Muscle layer of colon (tissue), 2 donors: Measurements from ENCODE around the gene CCDC9B.

Experiments
- H3K27ac ChIP-seq: one replicate; pipeline ENCODE4 v1.7.0; 2013; ENCODE audit warnings: low read depth, mild to moderate bottlenecking, low read length, moderate library complexity
- H3K27me3 ChIP-seq, 2 donors: one replicate each; pipeline ENCODE4 v1.7.0; 2013; ENCODE audit warnings: low read length in 2 of 2, mild to moderate bottlenecking in 2 of 2; ENCODE audit not compliant: insufficient read depth in 2 of 2, control insufficient read depth in 1 of 2
- H3K36me3 ChIP-seq: one replicate; pipeline ENCODE4 v1.7.0; 2013; ENCODE audit warnings: mild to moderate bottlenecking, low read length; ENCODE audit not compliant: insufficient read depth
- H3K4me1 ChIP-seq: one replicate; pipeline ENCODE4 v1.7.0; 2013; ENCODE audit warnings: mild to moderate bottlenecking, low read length; ENCODE audit not compliant: insufficient read depth
- H3K4me3 ChIP-seq, 2 donors: one replicate each; pipeline ENCODE4 v1.7.0; 2013; ENCODE audit warnings: low read length in 2 of 2, low read depth in 1 of 2, mild to moderate bottlenecking in 1 of 2, moderate library complexity in 1 of 2
- H3K9ac ChIP-seq: one replicate; pipeline ENCODE4 v1.7.0; 2013; ENCODE audit warnings: low read length
- H3K9me3 ChIP-seq: one replicate; pipeline ENCODE4 v1.7.0; 2013; ENCODE audit warnings: mild to moderate bottlenecking, low read length
- donor health status: abdominal sarcoma.
- donor health status: Adenocarcinoma of cecum.

The CCDC9B gene

DNA sequence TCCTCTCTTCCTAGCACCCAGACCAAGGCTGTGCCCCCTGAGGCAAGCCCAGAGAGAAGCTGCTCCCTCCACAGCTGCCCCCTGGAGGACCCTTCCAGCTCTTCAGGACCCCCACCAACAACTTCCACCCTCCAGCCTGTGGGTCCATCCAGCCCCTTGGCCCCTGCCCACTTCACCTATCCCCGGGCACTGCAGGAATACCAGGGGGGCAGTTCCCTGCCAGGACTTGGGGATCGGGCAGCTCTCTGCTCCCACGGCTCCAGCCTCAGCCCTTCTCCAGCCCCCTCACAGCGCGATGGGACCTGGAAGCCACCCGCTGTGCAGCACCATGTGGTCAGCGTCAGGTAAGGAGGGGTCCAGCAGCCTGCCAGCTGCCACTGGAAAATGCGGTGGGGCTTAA is 22.9 kb upstream of the CCDC9B start:
- Histone ChIP-seq H3K27me3 (peaks cover 0 to 5% of the 10 kb centered on the region in 2 donors), H3K9me3 (no peaks in the 10 kb centered on the region), H3K9ac (no peak overlapping the region), H3K36me3 (no peaks in the 10 kb centered on the region), H3K4me3 (no peak overlapping the region), H3K4me1 (peaks cover 20% of the 10 kb centered on the region), H3K27ac (no peak overlapping the region)

DNA sequence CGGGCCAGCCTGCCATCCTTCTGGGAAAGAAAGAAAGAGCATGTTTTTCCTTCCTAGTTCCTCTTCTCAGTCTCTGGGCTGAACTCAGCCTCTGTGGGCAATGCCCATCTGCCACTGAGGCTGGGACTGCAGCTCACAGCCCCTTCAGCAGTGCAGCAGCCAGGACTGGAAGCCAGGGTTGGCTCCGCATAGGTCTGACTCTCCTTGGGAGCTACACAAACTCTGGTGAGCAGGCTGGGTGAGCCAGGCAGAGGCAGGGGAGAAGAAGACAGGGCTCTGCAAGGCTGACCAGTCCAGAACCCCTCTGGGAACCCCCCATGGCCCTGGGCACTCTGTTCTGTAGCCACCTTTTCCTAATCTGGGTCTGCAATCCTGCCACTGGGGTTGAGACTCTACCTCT is 20.9 kb upstream of the CCDC9B start:
- Histone ChIP-seq H3K9ac (no peak overlapping the region), H3K4me1 (peaks cover 3% of the 10 kb centered on the region), H3K27ac (no peak overlapping the region), H3K27me3 (peaks cover 0 to 7% of the 10 kb centered on the region in 2 donors), H3K36me3 (no peaks in the 10 kb centered on the region), H3K4me3 (no peak overlapping the region), H3K9me3 (no peaks in the 10 kb centered on the region)

DNA sequence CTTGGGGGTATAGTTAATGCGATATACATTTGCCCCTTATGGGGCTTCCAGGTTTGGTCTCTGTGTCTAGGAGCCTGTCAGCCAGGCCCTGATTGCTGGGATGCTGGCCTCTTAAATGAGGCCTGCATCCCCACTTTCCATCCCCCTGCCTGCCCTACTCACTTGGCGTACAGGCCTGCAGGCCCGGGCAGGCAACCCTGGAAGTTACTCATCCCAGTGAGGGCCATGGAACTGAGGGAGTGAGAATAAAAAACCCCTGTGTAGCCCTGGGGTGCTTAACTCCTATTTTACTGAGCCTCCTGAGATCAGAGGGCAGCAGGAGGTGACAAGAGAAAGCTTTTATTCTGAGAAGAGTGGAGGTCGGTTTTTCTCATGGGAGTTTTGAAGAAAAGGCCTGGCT is 19.3 kb upstream of the CCDC9B start:
- no peaks in the 10 kb centered on the region for H3K4me1 ChIP-seq
- H3K27ac ChIP-seq = no peak overlapping the region
- H3K27me3 ChIP-seq = peaks cover 0 to 7% of the 10 kb centered on the region in 2 donors
- H3K4me3 ChIP-seq = no peak overlapping the region
- no peaks in the 10 kb centered on the region for H3K36me3 ChIP-seq
- H3K9me3 ChIP-seq = no peaks in the 10 kb centered on the region
- H3K9ac ChIP-seq = no peak overlapping the region

DNA sequence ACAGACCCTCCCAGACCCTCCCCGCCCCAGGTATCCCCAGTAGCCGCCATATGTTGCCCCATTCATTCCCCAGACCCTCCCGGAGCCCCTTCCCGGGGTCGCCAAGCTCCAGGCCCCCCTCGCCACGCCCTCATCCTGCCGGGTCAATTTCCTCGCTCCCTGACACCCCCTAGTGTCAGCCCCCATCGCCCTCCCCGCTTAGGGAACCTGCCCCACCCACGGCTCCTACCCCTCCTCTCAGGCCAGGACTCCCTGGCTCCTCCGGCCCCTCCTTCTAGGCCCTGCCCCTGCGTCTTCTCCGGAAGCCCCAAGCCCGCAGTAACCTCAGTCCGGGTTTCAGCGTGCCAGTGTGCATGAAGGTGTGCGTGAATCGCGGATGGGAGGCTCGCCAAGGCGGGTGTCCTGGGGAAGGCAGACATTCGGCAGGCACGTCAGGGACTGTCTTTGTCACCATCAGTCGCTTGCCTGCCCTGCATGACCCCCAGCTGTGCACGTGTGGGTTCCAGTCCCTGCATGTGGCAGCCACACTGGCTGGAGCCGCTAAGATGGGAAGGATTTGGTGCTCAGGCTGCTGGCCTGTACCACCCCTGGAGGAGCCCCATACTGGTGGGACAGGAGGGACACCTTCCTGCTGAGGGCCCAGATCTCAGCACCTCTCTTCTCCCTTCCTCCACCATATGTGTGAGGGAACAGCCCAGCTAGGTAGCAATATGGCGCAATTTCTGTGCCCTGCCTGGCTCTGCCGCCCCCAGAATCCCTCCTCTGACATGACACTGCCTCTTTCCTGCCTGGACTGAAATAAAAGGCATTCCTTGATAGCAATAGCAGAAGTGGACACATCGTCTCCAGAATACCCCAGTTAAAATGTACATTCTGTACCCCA is 18.0 kb upstream of the CCDC9B start:
- no peaks in the 10 kb centered on the region for H3K9me3 ChIP-seq
- H3K9ac ChIP-seq = no peak overlapping the region
- H3K27ac ChIP-seq = no peak overlapping the region
- no peaks in the 10 kb centered on the region for H3K36me3 ChIP-seq
- H3K4me1 ChIP-seq = no peaks in the 10 kb centered on the region
- H3K27me3 ChIP-seq = peaks cover 0 to 7% of the 10 kb centered on the region in 2 donors
- peak overlapping the region; percentile 31 to 57 for H3K4me3 ChIP-seq

DNA sequence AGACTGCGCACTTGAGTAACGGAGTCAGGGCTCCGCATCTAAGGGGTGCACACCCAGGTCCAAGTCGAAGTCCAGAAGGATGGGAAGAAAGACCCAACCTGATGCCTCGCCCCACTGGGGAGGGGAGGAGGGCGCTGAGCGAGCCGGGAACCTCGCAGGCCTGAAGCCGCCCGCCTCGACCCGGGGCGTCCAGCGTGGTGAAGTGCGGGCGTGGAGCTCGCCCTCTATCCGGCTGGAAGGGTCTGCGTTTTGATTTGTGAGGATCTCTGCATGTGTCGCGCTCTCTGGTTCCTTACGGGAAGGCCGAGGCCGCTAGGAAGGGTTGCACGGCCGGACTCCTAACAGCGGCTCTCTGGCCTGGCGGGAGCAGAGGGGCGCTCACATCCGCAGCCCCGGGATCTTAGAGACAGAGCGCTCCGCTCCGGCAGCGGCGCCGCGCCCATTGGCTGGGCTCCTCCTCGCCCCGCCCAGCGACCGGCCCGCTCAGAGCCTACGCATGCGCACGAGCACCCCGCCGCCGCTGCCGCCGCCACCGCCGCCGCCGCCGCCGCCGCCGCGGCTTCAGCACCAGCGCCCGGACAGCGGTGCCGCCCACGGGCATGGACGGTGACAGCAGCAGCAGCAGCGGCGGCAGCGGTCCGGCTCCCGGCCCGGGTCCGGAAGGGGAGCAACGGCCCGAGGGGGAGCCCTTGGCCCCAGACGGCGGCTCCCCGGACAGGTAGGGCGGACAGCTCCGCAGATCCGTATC is 17.2 kb upstream of the CCDC9B start, which contains the start of gene DISP2:
DISP2 (plus strand) TSS at position 497 of the 748 bp plus-strand sequence; CDS start at position 600, 103 bp downstream.
- H3K9ac ChIP-seq = no peak within 1 kb of the TSS

DNA sequence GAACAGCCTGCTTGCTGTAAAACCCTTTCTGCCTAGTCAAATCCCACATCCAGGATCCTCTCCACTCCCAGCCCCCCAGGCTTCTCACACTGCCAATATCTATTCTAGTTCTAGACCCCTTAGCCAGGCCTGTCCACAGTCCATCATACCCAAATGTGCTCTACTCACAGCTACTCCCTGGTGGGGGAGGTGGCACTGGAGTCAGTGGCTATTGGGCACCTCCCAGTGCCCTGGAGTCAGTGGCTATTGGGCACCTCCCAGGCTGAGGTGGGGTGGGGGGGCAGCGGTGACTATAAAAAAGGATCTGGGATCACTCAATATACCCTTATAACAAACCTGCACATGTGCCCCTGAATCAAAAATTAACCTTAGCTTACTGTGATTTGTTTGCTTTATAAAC is 16.5 kb upstream of the CCDC9B start:
- Histone ChIP-seq H3K27ac (no peak overlapping the region), H3K9ac (no peak overlapping the region), H3K4me3 (no peak overlapping the region)

More for the DNA sequence above, 17.2 kb upstream of the CCDC9B start, which contains the start of gene DISP2:
- H3K27ac ChIP-seq = no peak within 1 kb of the TSS
- no peaks in the 10 kb centered on the region for H3K4me1 ChIP-seq
- no peaks in the 10 kb centered on the region for H3K36me3 ChIP-seq
- H3K27me3 ChIP-seq = peaks cover 0 to 7% of the 10 kb centered on the region in 2 donors
- peak within 1 kb of the TSS; percentile 57 for H3K4me3 ChIP-seq
- H3K9me3 ChIP-seq = no peaks in the 10 kb centered on the region

DNA sequence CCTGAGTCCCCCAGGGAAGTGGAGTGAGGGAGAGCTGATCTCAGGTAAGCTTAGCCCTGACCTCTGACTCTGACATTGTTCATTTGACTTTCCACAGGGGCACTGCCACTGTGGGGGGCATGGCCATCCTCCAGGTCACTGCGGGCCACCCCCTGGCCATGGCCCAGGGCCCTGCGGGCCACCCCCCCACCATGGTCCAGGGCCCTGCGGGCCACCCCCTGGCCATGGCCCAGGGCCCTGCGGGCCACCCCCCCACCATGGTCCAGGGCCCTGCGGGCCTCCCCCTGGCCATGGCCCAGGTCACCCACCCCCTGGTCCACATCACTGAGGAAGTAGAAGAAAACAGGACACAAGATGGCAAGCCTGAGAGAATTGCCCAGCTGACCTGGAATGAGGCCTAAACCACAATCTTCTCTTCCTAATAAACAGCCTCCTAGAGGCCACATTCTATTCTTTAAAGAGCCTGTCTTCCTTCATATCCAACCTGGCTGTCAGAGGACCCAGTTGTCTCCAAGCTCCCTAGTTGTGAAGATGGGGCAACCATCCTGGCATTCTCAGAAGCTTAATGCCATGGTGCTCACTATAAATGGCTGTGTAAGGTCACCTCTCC is 15.3 kb upstream of the CCDC9B start:
- no peak overlapping the region for H3K27ac ChIP-seq
- H3K27me3 ChIP-seq = peaks cover 0 to 7% of the 10 kb centered on the region in 2 donors
- H3K9ac ChIP-seq = no peak overlapping the region
- no peak overlapping the region for H3K4me3 ChIP-seq
- no peaks in the 10 kb centered on the region for H3K9me3 ChIP-seq
- no peaks in the 10 kb centered on the region for H3K4me1 ChIP-seq
- H3K36me3 ChIP-seq = no peaks in the 10 kb centered on the region

More for the DNA sequence above, 16.5 kb upstream of the CCDC9B start:
- Histone ChIP-seq H3K27me3 (peaks cover 0 to 7% of the 10 kb centered on the region in 2 donors), H3K9me3 (no peaks in the 10 kb centered on the region), H3K4me1 (no peaks in the 10 kb centered on the region), H3K36me3 (no peaks in the 10 kb centered on the region)

DNA sequence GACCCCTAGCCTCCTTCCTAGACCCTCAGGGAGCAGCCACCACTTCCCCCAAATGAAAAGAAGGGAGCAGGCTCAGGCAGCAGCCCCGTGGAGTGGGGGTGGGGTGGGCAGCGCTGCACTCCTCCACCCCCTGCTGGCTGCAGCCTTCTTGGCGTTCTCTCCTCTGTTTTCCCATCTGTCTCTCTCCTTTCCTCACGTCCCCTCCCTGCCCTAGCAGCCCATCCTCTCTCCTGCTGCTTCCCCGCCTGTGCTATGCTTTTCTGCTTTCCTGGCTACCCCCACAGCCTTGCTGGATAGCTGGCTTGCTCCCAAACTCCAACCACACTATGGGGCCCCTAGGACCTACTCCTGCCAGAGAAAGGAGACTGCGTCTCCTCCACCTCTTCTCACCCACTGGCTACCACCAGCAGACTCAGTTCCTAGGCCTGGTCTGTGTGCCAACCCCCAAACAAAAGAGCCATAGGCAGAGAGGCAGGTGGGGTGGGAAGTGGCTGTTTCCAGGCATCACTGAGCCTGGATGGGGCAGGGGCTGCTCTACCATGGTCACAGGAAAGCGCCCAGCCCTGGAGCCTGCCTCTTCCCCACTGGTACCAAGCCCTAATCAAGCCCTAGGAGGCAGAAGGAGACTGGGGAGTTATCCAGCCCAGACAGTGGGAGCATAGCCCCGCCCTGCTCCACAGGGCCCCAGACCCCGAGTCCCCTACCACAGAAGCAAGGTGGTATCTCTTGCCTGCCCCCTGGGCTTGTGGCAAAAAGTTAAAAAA is 13.9 kb upstream of the CCDC9B start:
- no peak overlapping the region for H3K4me3 ChIP-seq
- no peaks in the 10 kb centered on the region for H3K36me3 ChIP-seq
- no peaks in the 10 kb centered on the region for H3K9me3 ChIP-seq
- no peak overlapping the region for H3K9ac ChIP-seq
- H3K27me3 ChIP-seq = peaks cover 0 to 7% of the 10 kb centered on the region in 2 donors
- no peak overlapping the region for H3K27ac ChIP-seq
- no peaks in the 10 kb centered on the region for H3K4me1 ChIP-seq

DNA sequence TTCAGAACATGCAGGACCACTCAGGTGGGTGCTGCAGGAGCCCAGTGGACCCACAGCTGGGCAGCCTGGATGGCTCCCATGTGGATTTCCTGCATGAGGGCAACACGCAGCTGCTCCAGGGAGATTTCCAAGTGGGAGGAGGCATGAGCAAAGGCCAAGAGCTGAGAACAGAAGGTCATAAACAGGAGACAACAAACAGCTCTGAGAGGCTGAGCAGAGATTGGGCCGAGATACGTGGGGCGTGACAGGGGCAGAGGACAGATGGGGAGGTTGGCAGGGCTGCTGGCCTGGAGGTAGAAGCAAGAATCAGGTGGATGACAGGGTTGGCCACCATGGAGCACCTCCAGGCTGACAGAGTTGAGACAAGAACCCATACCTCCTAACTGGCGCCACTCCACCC is 13.0 kb upstream of the CCDC9B start:
- H3K4me1 ChIP-seq = no peaks in the 10 kb centered on the region
- no peak overlapping the region for H3K27ac ChIP-seq
- H3K27me3 ChIP-seq = peaks cover 0 to 4% of the 10 kb centered on the region in 2 donors
- H3K9ac ChIP-seq = no peak overlapping the region
- H3K4me3 ChIP-seq = no peak overlapping the region
- H3K36me3 ChIP-seq = no peaks in the 10 kb centered on the region
- H3K9me3 ChIP-seq = no peaks in the 10 kb centered on the region

DNA sequence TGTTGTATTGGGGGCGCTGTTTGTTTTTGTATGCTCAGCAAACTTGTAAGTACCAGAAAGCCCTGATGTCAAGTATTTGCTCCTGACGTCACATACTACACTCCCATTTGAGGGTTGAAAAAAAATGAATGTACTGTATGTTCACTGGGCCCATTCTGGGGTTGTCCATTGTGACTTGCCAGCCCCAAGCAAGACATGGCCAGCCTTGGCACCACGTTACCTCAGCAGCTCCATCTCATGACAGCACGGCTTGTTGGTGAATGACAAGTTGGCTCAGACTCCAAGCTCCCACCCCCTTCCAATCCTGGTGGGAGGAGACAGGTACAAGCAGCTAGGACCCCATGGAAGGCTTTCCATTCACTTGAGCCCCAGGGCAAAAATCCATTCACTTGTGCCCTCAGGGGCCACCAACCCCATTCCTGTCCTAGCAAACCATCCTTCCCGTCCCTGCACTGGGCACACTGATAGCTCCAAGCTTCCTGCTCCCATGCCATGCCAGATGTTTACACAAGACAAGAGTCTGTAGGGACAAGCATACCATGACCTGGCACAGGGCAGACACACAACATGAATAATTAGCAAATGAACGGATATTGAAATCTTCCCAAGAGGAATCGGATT is 11.7 kb upstream of the CCDC9B start:
- Histone ChIP-seq H3K4me3 (no peak overlapping the region), H3K4me1 (no peaks in the 10 kb centered on the region), H3K9me3 (no peaks in the 10 kb centered on the region), H3K36me3 (no peaks in the 10 kb centered on the region), H3K27ac (no peak overlapping the region), H3K27me3 (no peaks in the 10 kb centered on the region), H3K9ac (no peak overlapping the region)
